Activated effector memory CD4-positive, alpha-beta T cell treated with anti-CD3 and anti-CD28 coated beads, Interleukin-2, amount 50 U/mL, for 16 hours (primary cell): ENCODE results near the gene C4orf50.
"Not testable (repeated sequence)": the region's sequence is repeated elsewhere in the genome, so short reads cannot be mapped to it uniquely, and the experiment has no call there.

Source experiments
- DNase-seq: peaks from one replicate; pipeline ENCODE4 v3.0.0-alpha.2; 2020

Gene C4orf50

GRCh38 chr4:5887011-5887360, 131.2 kb downstream of the C4orf50 start:
- DNase-seq = no peak

- DNase-seq = no peak
Measured at GRCh38 chr4:5885733-5886132, 132.5 kb downstream of the C4orf50 start.

- no peak for DNase-seq
Measured at GRCh38 chr4:5884796-5885195, 133.4 kb downstream of the C4orf50 start.

- no peak for DNase-seq
Measured at GRCh38 chr4:5883916-5884315, 134.3 kb downstream of the C4orf50 start.

- no peak for DNase-seq
Measured at GRCh38 chr4:5882947-5883346, 135.3 kb downstream of the C4orf50 start.

- no peak for DNase-seq
Measured at GRCh38 chr4:5881340-5881739, 136.9 kb downstream of the C4orf50 start.

- DNase-seq = no peak
Measured at GRCh38 chr4:5878359-5878758, 139.9 kb downstream of the C4orf50 start.

GRCh38 chr4:5877392-5877791, 140.8 kb downstream of the C4orf50 start:
- no peak for DNase-seq

GRCh38 chr4:5874811-5875449, 143.3 kb downstream of the C4orf50 start:
- DNase-seq = no peak

GRCh38 chr4:5870701-5871100, 147.5 kb downstream of the C4orf50 start:
- DNase-seq = no peak

GRCh38 chr4:5869966-5870619, 148.1 kb downstream of the C4orf50 start:
- no peak for DNase-seq

- no peak for DNase-seq
Measured at GRCh38 chr4:5867866-5868265, 150.4 kb downstream of the C4orf50 start.

GRCh38 chr4:5866841-5867813, 151.1 kb downstream of the C4orf50 start:
- no peak for DNase-seq

- peak; percentile 65 for DNase-seq
Measured at GRCh38 chr4:5865896-5866599, 152.2 kb downstream of the C4orf50 start.

GRCh38 chr4:5863461-5864113, 154.6 kb downstream of the C4orf50 start:
- DNase-seq = peak; percentile 77

- no peak for DNase-seq
Measured at GRCh38 chr4:5858020-5858769, 160.0 kb downstream of the C4orf50 start.

- no peak for DNase-seq
Measured at GRCh38 chr4:5857199-5857598, 161.0 kb downstream of the C4orf50 start.

- not testable (repeated sequence) for DNase-seq
Measured at GRCh38 chr4:5856362-5856761, 161.9 kb downstream of the C4orf50 start.

GRCh38 chr4:5854929-5855328, 163.3 kb downstream of the C4orf50 start:
- DNase-seq = no peak

GRCh38 chr4:5852523-5853202, 165.6 kb downstream of the C4orf50 start:
- no peak for DNase-seq

- no peak for DNase-seq
Measured at GRCh38 chr4:5851637-5852301, 166.5 kb downstream of the C4orf50 start.
